Measurements from ENCODE around the gene CMTM8.
A peak's percentile ranks its signal among the peaks of the same experiment; 100 is the strongest.

The CMTM8 gene

DNA sequence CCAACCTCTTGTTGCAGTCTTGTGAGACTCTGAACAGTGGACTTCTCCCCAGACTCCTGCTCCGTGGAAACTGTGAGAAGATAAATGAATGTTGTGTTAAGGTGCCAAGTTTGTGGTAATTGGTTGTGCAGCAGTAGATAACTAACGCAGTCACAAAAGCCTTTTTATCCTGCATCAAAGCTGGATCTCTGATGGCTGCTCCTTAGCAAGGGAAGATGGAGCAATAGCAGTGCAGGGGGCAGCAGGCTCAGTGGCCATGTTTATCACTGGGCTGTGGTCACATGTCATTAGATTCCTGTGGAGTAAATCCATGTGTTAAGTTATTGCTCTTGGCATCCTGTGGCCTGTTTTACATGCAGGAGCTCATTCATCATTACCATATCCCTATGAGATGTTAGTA, 166.7 kb downstream of the CMTM8 start:
- Histone ChIP-seq H2BK120ac (ENCODE audit: low read depth, low read length) (no peak overlapping the region), H3K4me2 (ENCODE audit: low read length, poor library complexity, severe bottlenecking) (no peak overlapping the region), H2BK5ac (ENCODE audit: low read depth, low read length, poor library complexity, severe bottlenecking) (no peak overlapping the region), H3K4me1 (ENCODE audit: control insufficient read depth, insufficient read depth, low read depth, low read length) (peaks cover 6% of the 10 kb centered on the region), H3K79me1 (replicated peaks; ENCODE audit: low read length, poor library complexity, severe bottlenecking) (peaks cover 10% of the 10 kb centered on the region), H3K4ac (ENCODE audit: low read depth in 1 of 2, low read length in 2 of 2) (no peak overlapping the region), H3K27me3 (ENCODE audit: control insufficient read depth in 1 of 2, insufficient read depth in 1 of 2, low read length in 2 of 2) (no peaks in the 10 kb centered on the region), H2BK15ac (ENCODE audit: low read depth, poor library complexity, severe bottlenecking) (no peak overlapping the region), H4K91ac (ENCODE audit: low read length) (no peak overlapping the region), H3K4me3 (ENCODE audit: insufficient read depth in 1 of 2, low read depth in 1 of 2, low read length in 2 of 2) (no peak overlapping the region), H3K9ac (ENCODE audit: low read length) (no peak overlapping the region), H3K23ac (ENCODE audit: low read length in 2 of 2) (no peak overlapping the region), H2AFZ (ENCODE audit: low read depth, low read length) (no peak overlapping the region), H3K27ac (ENCODE audit: low read length, poor library complexity, severe bottlenecking) (no peak overlapping the region), H3K9me3 (ENCODE audit: control insufficient read depth, low read length) (no peaks in the 10 kb centered on the region), H3K18ac (ENCODE audit: low read depth in 1 of 2, low read length in 2 of 2) (no peak overlapping the region), H4K8ac (ENCODE audit: low read length) (no peak overlapping the region), H3K36me3 (ENCODE audit: control insufficient read depth in 1 of 2, insufficient read depth in 2 of 2, low read depth in 1 of 2, low read length in 2 of 2) (no peaks in the 10 kb centered on the region), H2BK12ac (ENCODE audit: low read length in 2 of 2) (peak overlapping the region in 1 of 2 experiments; percentile 7), H2AK5ac (ENCODE audit: low read length, severe bottlenecking) (no peak overlapping the region), H3K14ac (ENCODE audit: low read length in 2 of 2) (no peak overlapping the region)
- DNase-seq: peak; percentile 47
- 80% methylated on average over 2 of the region's 2 CpGs for WGBS

DNA sequence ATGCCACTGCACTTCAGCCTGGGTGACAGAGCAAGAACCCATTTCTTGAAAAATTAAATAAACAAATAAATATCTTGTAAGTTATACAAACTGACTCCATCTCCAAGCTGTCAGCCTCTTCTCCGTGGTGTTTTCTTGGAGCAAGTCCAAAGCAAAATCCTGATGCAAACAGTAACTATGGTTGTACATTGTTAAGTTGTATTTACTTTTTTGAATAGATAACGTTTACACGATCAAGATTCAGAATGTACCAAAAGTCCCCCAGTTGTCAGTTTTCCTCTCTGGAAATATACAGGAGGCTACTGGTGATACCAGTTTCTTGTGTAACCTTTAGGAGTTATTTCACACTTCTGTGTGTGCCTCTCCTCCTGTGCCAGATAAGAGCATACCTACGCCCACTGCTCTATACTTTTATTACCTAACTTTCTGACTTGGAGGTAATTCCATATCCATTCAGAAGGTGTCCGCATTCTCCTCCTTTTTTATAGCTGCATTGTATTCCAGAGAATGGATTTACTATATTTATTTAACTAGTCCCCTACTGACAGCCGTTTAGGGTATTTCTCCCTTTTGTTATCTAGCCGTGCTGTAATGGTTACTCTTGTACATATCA, 167.3 kb downstream of the CMTM8 start:
- H3K4me1 ChIP-seq (ENCODE audit: control insufficient read depth, insufficient read depth, low read depth, low read length): peaks cover 8% of the 10 kb centered on the region
- no peak overlapping the region for H2AFZ ChIP-seq (ENCODE audit: low read depth, low read length)
- no peak overlapping the region for H2AK5ac ChIP-seq (ENCODE audit: low read length, severe bottlenecking)
- 100% methylated on average over 1 of the region's 7 CpGs for WGBS
- H3K27ac ChIP-seq (ENCODE audit: low read length, poor library complexity, severe bottlenecking): no peak overlapping the region
- no peak overlapping the region for H3K9ac ChIP-seq (ENCODE audit: low read length)
- no peak overlapping the region for H2BK5ac ChIP-seq (ENCODE audit: low read depth, low read length, poor library complexity, severe bottlenecking)
- H3K4ac ChIP-seq (ENCODE audit: low read depth in 1 of 2, low read length in 2 of 2): no peak overlapping the region
- H3K23ac ChIP-seq (ENCODE audit: low read length in 2 of 2): no peak overlapping the region
- no peak overlapping the region for H2BK120ac ChIP-seq (ENCODE audit: low read depth, low read length)
- H3K27me3 ChIP-seq (ENCODE audit: control insufficient read depth in 1 of 2, insufficient read depth in 1 of 2, low read length in 2 of 2): no peaks in the 10 kb centered on the region
- no peak overlapping the region for H2BK12ac ChIP-seq (ENCODE audit: low read length in 2 of 2)
- H3K9me3 ChIP-seq (ENCODE audit: control insufficient read depth, low read length): no peaks in the 10 kb centered on the region
- no peak overlapping the region for H4K91ac ChIP-seq (ENCODE audit: low read length)
- no peak overlapping the region for H3K4me3 ChIP-seq (ENCODE audit: insufficient read depth in 1 of 2, low read depth in 1 of 2, low read length in 2 of 2)
- no peaks in the 10 kb centered on the region for H3K36me3 ChIP-seq (ENCODE audit: control insufficient read depth in 1 of 2, insufficient read depth in 2 of 2, low read depth in 1 of 2, low read length in 2 of 2)
- H3K79me1 ChIP-seq (replicated peaks; ENCODE audit: low read length, poor library complexity, severe bottlenecking): peaks cover 15% of the 10 kb centered on the region
- H3K14ac ChIP-seq (ENCODE audit: low read length in 2 of 2): no peak overlapping the region
- no peak overlapping the region for H3K18ac ChIP-seq (ENCODE audit: low read depth in 1 of 2, low read length in 2 of 2)
- H2BK15ac ChIP-seq (ENCODE audit: low read depth, poor library complexity, severe bottlenecking): no peak overlapping the region
- DNase-seq: no peak
- H4K8ac ChIP-seq (ENCODE audit: low read length): no peak overlapping the region
- H3K4me2 ChIP-seq (ENCODE audit: low read length, poor library complexity, severe bottlenecking): no peak overlapping the region

DNA sequence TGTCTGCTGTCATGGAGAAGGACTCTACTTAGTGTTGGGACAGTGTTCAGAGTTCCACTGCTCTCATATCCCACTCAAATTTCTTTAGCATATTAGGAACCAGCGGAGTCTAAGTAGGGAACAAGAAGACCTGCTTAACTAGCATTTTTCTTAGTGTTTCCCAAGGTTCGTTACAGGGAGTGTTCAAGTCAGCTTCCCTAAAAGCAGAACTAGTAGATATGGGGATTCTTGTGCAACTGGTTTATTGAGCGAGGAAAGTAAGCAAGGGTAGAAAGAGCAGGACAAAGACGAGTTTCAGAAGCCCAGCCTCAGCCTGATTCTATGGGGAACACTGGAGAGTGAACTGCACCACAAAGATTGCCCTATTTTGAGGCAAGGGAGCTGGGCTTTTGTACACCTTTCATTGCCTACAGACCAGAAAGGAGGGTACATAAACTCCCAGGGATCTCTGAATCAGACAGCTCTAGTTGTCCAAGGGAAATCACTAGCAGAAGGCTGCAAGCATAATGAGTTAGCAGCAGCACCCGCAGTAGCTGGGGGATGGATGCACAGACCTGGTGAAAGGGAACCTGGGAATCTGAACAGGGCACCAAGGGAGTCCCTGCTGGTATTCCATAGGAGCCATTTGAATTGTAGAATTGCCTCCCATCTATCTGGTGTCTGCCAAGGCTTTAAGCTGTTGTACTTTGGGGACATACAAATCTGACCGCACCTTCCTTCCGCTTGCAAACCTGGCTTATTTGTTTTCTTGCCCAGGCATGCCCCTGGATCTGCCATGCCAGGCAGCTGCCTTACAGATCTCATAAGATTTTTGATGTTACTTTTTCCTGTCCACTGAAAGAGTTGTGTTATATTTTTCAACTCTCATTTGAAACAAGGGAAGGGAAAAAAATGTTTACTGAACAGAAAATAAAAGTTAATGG, 168.3 kb downstream of the CMTM8 start:
- Histone ChIP-seq H3K36me3 (ENCODE audit: control insufficient read depth in 1 of 2, insufficient read depth in 2 of 2, low read depth in 1 of 2, low read length in 2 of 2) (no peaks in the 10 kb centered on the region), H3K18ac (ENCODE audit: low read depth in 1 of 2, low read length in 2 of 2) (no peak overlapping the region), H3K14ac (ENCODE audit: low read length in 2 of 2) (no peak overlapping the region), H3K4ac (ENCODE audit: low read depth in 1 of 2, low read length in 2 of 2) (no peak overlapping the region), H3K79me1 (replicated peaks; ENCODE audit: low read length, poor library complexity, severe bottlenecking) (peaks cover 20% of the 10 kb centered on the region), H3K27ac (ENCODE audit: low read length, poor library complexity, severe bottlenecking) (no peak overlapping the region), H3K4me3 (ENCODE audit: insufficient read depth in 1 of 2, low read depth in 1 of 2, low read length in 2 of 2) (no peak overlapping the region), H2AFZ (ENCODE audit: low read depth, low read length) (no peak overlapping the region), H3K27me3 (ENCODE audit: control insufficient read depth in 1 of 2, insufficient read depth in 1 of 2, low read length in 2 of 2) (no peaks in the 10 kb centered on the region), H2BK12ac (ENCODE audit: low read length in 2 of 2) (peak overlapping the region in 1 of 2 experiments; percentile 11), H4K8ac (ENCODE audit: low read length) (peak overlapping the region; percentile 29), H3K9ac (ENCODE audit: low read length) (no peak overlapping the region), H3K9me3 (ENCODE audit: control insufficient read depth, low read length) (no peaks in the 10 kb centered on the region), H4K91ac (ENCODE audit: low read length) (no peak overlapping the region), H2AK5ac (ENCODE audit: low read length, severe bottlenecking) (no peak overlapping the region), H2BK5ac (ENCODE audit: low read depth, low read length, poor library complexity, severe bottlenecking) (no peak overlapping the region), H3K4me2 (ENCODE audit: low read length, poor library complexity, severe bottlenecking) (no peak overlapping the region), H2BK15ac (ENCODE audit: low read depth, poor library complexity, severe bottlenecking) (no peak overlapping the region), H2BK120ac (ENCODE audit: low read depth, low read length) (peak overlapping the region; percentile 24), H3K4me1 (ENCODE audit: control insufficient read depth, insufficient read depth, low read depth, low read length) (peaks cover 2% of the 10 kb centered on the region), H3K23ac (ENCODE audit: low read length in 2 of 2) (no peak overlapping the region)
- 95% methylated on average over 7 of the region's 7 CpGs for WGBS
- DNase-seq: no peak
